ENCODE data around the gene MRPL49. TPM values are rescaled to one million over a fixed set of nuclear protein-coding genes. Genes with fewer than 3 reads are reported as not detected.

MRPL49 gene
- total RNA-seq, 1 experiment from 2014 or later, result 73.4 TPM

GRCh38 chr11:65128182-65129145 is 6.3 kb downstream of the MRPL49 start:
- Histone ChIP-seq H3K23ac (ENCODE audit: insufficient read length, low read depth, low read length) (no peak overlapping the region), H3K4ac (ENCODE audit: low read depth, low read length) (no peak overlapping the region), H3K56ac (ENCODE audit: insufficient read length, low read depth, low read length) (no peak overlapping the region), H3K14ac (ENCODE audit: insufficient read depth, low read length) (no peak overlapping the region), H2BK5ac (ENCODE audit: insufficient read length, low read length) (no peak overlapping the region), H2BK120ac (ENCODE audit: low read depth, low read length, poor library complexity, severe bottlenecking) (no peak overlapping the region), H2BK12ac (ENCODE audit: insufficient read length, low read depth, low read length) (no peak overlapping the region), H4K5ac (ENCODE audit: insufficient read length, low read depth, low read length) (no peak overlapping the region), H3K79me1 (ENCODE audit: insufficient read depth, low read depth, low read length, poor library complexity, severe bottlenecking) (peaks cover 5% of the 10 kb centered on the region), H2BK20ac (ENCODE audit: low read depth, low read length, poor library complexity, severe bottlenecking) (no peak overlapping the region), H2BK15ac (ENCODE audit: low read depth, low read length) (no peak overlapping the region), H3K4me1 (ENCODE audit: insufficient read depth, low read length) (no peaks in the 10 kb centered on the region), H3K27ac (ENCODE audit: insufficient read length, low read depth, low read length) (no peak overlapping the region), H4K20me1 (ENCODE audit: control insufficient read depth, insufficient read depth, insufficient read length) (no peaks in the 10 kb centered on the region), H2AK5ac (ENCODE audit: insufficient read length, low read length) (no peak overlapping the region), H4K8ac (replicated peaks; ENCODE audit: insufficient read length, low read depth, low read length) (no peak overlapping the region), H4K91ac (ENCODE audit: insufficient read length, low read depth, low read length) (no peak overlapping the region), H3K27me3 (ENCODE audit: insufficient read depth, low read length) (no peaks in the 10 kb centered on the region), H3K18ac (ENCODE audit: insufficient read length, low read depth, low read length) (no peak overlapping the region), H3K4me2 (ENCODE audit: insufficient read depth, insufficient read length, low read length) (no peak overlapping the region), H2AFZ (ENCODE audit: low read length) (no peak overlapping the region), H3K9ac (ENCODE audit: extremely low read depth, insufficient read length, low read length) (no peak overlapping the region), H3K9me3 (ENCODE audit: control insufficient read depth, low read depth, low read length) (no peaks in the 10 kb centered on the region), H3T11ph (ENCODE audit: low read length) (no peak overlapping the region), H3K23me2 (ENCODE audit: insufficient read length, low read depth, low read length, poor library complexity, severe bottlenecking) (peaks cover 1% of the 10 kb centered on the region), H3K79me2 (ENCODE audit: insufficient read depth, low read length) (no peaks in the 10 kb centered on the region)
- peaks cover 6 to 9% of the 10 kb centered on the region in 2 experiments for H3K4me1 Mint-ChIP-seq
- no peak overlapping the region for H3K4me3 Mint-ChIP-seq
- WGBS (ENCODE audit: extremely low coverage, insufficient read length, low lambda C conversion rate), result no CpG with 5 or more reads among the region's 15 CpGs
- no peaks in the 10 kb centered on the region for H3K27me3 Mint-ChIP-seq (ENCODE audit: low read depth)
- no peak for DNase-seq
- H3K9me3 Mint-ChIP-seq, result no peaks in the 10 kb centered on the region; a peak in 1 of 5 replicates
- peaks cover 13 to 70% (median 61%) of the 10 kb centered on the region in 3 experiments; a peak in 6 of 7 replicates for H3K36me3 Mint-ChIP-seq (ENCODE audit: insufficient read depth in 1 of 3, low read depth in 3 of 3)
- TF ChIP-seq CTCF (conservative IDR thresholded peaks at IDR 0.05), result no peak
- H3K27ac Mint-ChIP-seq, result peak overlapping the region in 1 of 3 experiments; percentile 36; a peak in 1 of 7 replicates
